HUDEP-2 (cell line): ENCODE results near the gene TUBGCP5.
A peak's percentile ranks its signal among the peaks of the same experiment; 100 is the strongest.

Source experiments
- DNase-seq, 76 experiments: peaks; one replicate each; lab custom pipeline; 2025; ENCODE audit not compliant: unreplicated experiment in 76 of 76; lab: John Stamatoyannopoulos, UW

The TUBGCP5 gene

GRCh38 chr15:22979238-22980188, 59.9 kb downstream of the TUBGCP5 start:
- peak in 44 of 76 experiments; percentile 1 to 57 (median 20) for DNase-seq

GRCh38 chr15:22978691-22979237, 60.6 kb downstream of the TUBGCP5 start:
- DNase-seq = no peak

GRCh38 chr15:22974745-22975144, 64.6 kb downstream of the TUBGCP5 start:
- no peak for DNase-seq

- no peak for DNase-seq
Observed at GRCh38 chr15:22973987-22974386, 65.4 kb downstream of the TUBGCP5 start.

- DNase-seq = no peak
Observed at GRCh38 chr15:22973286-22973685, 66.1 kb downstream of the TUBGCP5 start.

GRCh38 chr15:22969489-22969888, 69.9 kb downstream of the TUBGCP5 start:
- DNase-seq = no peak

- DNase-seq = no peak
Observed at GRCh38 chr15:22968366-22968765, 71.0 kb downstream of the TUBGCP5 start.

- DNase-seq = no peak
Observed at GRCh38 chr15:22967084-22967770, 72.1 kb downstream of the TUBGCP5 start.

GRCh38 chr15:22966321-22967083, 72.9 kb downstream of the TUBGCP5 start:
- DNase-seq = no peak

GRCh38 chr15:22963641-22964040, 75.7 kb downstream of the TUBGCP5 start:
- DNase-seq = no peak

GRCh38 chr15:22962611-22963010, 76.8 kb downstream of the TUBGCP5 start:
- DNase-seq = no peak

- DNase-seq = no peak
Observed at GRCh38 chr15:22961762-22962161, 77.6 kb downstream of the TUBGCP5 start.

- DNase-seq = no peak
Observed at GRCh38 chr15:22960556-22960955, 78.8 kb downstream of the TUBGCP5 start.

GRCh38 chr15:22960126-22960525, 79.2 kb downstream of the TUBGCP5 start:
- no peak for DNase-seq

- no peak for DNase-seq
Observed at GRCh38 chr15:22959321-22960101, 79.9 kb downstream of the TUBGCP5 start.

GRCh38 chr15:22958487-22959280, 80.7 kb downstream of the TUBGCP5 start:
- DNase-seq = no peak

- no peak for DNase-seq
Observed at GRCh38 chr15:22956978-22957260, 82.5 kb downstream of the TUBGCP5 start.

- DNase-seq = no peak
Observed at GRCh38 chr15:22956257-22956977, 83.0 kb downstream of the TUBGCP5 start.
